Activated CD4-positive, alpha-beta memory T cell treated with anti-CD3 and anti-CD28 coated beads for 36 hours (primary cell): ENCODE results near the gene KCNJ18. TPM values are rescaled to one million over a fixed set of nuclear protein-coding genes. Genes with fewer than 3 reads are reported as not detected.
"Not testable (repeated sequence)": the region's sequence is repeated elsewhere in the genome, so short reads cannot be mapped to it uniquely, and the experiment has no call there.

Source experiments
- CTCF ChIA-PET: fragments of 350-600 bp; sonication (Branson Sonifier 250); formaldehyde crosslinking; loops from one replicate; lab custom pipeline; 2021; ENCODE audit warnings: antibody characterized with exemption, inconsistent platforms; lab: Charles Lee
- POLR2A ChIA-PET: fragments of 350-600 bp; sonication (Branson Sonifier 250); formaldehyde crosslinking; loops from one replicate; lab custom pipeline; 2021; ENCODE audit warnings: antibody characterized with exemption; lab: Charles Lee
- DNase-seq: peaks from one replicate; pipeline ENCODE4 v3.0.0-alpha.2; 2020
- H3K27ac Mint-ChIP-seq: one replicate; pipeline ENCODE4 v1.8.0; 2021; ENCODE audit warnings: mixed read lengths
- H3K27me3 Mint-ChIP-seq: one replicate; pipeline ENCODE4 v1.8.0; 2021; ENCODE audit warnings: mixed read lengths
- H3K36me3 Mint-ChIP-seq: one replicate; pipeline ENCODE4 v1.8.0; 2021; ENCODE audit warnings: mixed read lengths
- H3K4me1 Mint-ChIP-seq: one replicate; pipeline ENCODE4 v1.8.0; 2021; ENCODE audit warnings: low read depth, mixed read lengths
- H3K4me3 Mint-ChIP-seq: one replicate; pipeline ENCODE4 v1.8.0; 2021; ENCODE audit warnings: mild to moderate bottlenecking, mixed read lengths
- H3K9me3 Mint-ChIP-seq: one replicate; pipeline ENCODE4 v1.8.0; 2021; ENCODE audit warnings: mixed read lengths
- intact Hi-C: fragments of 100-400 bp; cut with micrococcal nuclease; formaldehyde crosslinking; loops from one replicate; pipeline ENCODE4 v1.15.1; 2023
- total RNA-seq, 2 experiments: library from RNA; stranded (reverse); gene quantifications; one replicate each; pipeline ENCODE4 v1.2.3, GENCODE V29; 2021

KCNJ18 gene
- total RNA-seq, result not detected

GRCh38 chr17:21691883-21692703 lies at the start of gene KCNJ18:
TSS of gene KCNJ18 (plus strand) at chr17:21692523. CDS start at chr17:21702787, 10,264 bp downstream.
- intact Hi-C loops, H3K9me3 Mint-ChIP-seq, H3K27me3 Mint-ChIP-seq, H3K4me1 Mint-ChIP-seq, H3K27ac Mint-ChIP-seq, H3K4me3 Mint-ChIP-seq, H3K36me3 Mint-ChIP-seq, DNase-seq, CTCF ChIA-PET, POLR2A ChIA-PET: not testable (repeated sequence)

- H3K27me3 Mint-ChIP-seq, H3K4me3 Mint-ChIP-seq, H3K4me1 Mint-ChIP-seq, DNase-seq, intact Hi-C loops, POLR2A ChIA-PET, H3K36me3 Mint-ChIP-seq, CTCF ChIA-PET, H3K9me3 Mint-ChIP-seq, H3K27ac Mint-ChIP-seq: not testable (repeated sequence)
Observed at GRCh38 chr17:21648125-21648524, 44.2 kb upstream of the KCNJ18 start.

- H3K36me3 Mint-ChIP-seq, CTCF ChIA-PET, POLR2A ChIA-PET, H3K4me1 Mint-ChIP-seq, DNase-seq, intact Hi-C loops, H3K27ac Mint-ChIP-seq, H3K9me3 Mint-ChIP-seq, H3K27me3 Mint-ChIP-seq, H3K4me3 Mint-ChIP-seq: not testable (repeated sequence)
Observed at GRCh38 chr17:21650043-21650442, 42.3 kb upstream of the KCNJ18 start.

- H3K4me3 Mint-ChIP-seq, CTCF ChIA-PET, H3K27ac Mint-ChIP-seq, H3K9me3 Mint-ChIP-seq, intact Hi-C loops, DNase-seq, H3K36me3 Mint-ChIP-seq, POLR2A ChIA-PET, H3K4me1 Mint-ChIP-seq, H3K27me3 Mint-ChIP-seq: not testable (repeated sequence)
Observed at GRCh38 chr17:21652049-21652448, 40.3 kb upstream of the KCNJ18 start.

GRCh38 chr17:21653211-21653610 lies 39.1 kb upstream of the KCNJ18 start:
- H3K27ac Mint-ChIP-seq, DNase-seq, CTCF ChIA-PET, H3K36me3 Mint-ChIP-seq, H3K27me3 Mint-ChIP-seq, intact Hi-C loops, H3K9me3 Mint-ChIP-seq, H3K4me1 Mint-ChIP-seq, H3K4me3 Mint-ChIP-seq, POLR2A ChIA-PET: not testable (repeated sequence)

- CTCF ChIA-PET, H3K36me3 Mint-ChIP-seq, H3K27ac Mint-ChIP-seq, DNase-seq, POLR2A ChIA-PET, H3K4me1 Mint-ChIP-seq, H3K9me3 Mint-ChIP-seq, intact Hi-C loops, H3K4me3 Mint-ChIP-seq, H3K27me3 Mint-ChIP-seq: not testable (repeated sequence)
Observed at GRCh38 chr17:21656518-21657309, 35.6 kb upstream of the KCNJ18 start.

GRCh38 chr17:21659635-21660034 lies 32.7 kb upstream of the KCNJ18 start:
- POLR2A ChIA-PET, H3K4me1 Mint-ChIP-seq, H3K27ac Mint-ChIP-seq, DNase-seq, H3K27me3 Mint-ChIP-seq, H3K36me3 Mint-ChIP-seq, intact Hi-C loops, H3K9me3 Mint-ChIP-seq, CTCF ChIA-PET, H3K4me3 Mint-ChIP-seq: not testable (repeated sequence)

- H3K27ac Mint-ChIP-seq, POLR2A ChIA-PET, H3K4me3 Mint-ChIP-seq, DNase-seq, H3K9me3 Mint-ChIP-seq, intact Hi-C loops, H3K27me3 Mint-ChIP-seq, CTCF ChIA-PET, H3K4me1 Mint-ChIP-seq, H3K36me3 Mint-ChIP-seq: not testable (repeated sequence)
Observed at GRCh38 chr17:21661455-21661854, 30.9 kb upstream of the KCNJ18 start.

GRCh38 chr17:21663166-21663565 lies 29.2 kb upstream of the KCNJ18 start:
- H3K27me3 Mint-ChIP-seq, DNase-seq, H3K4me3 Mint-ChIP-seq, intact Hi-C loops, POLR2A ChIA-PET, H3K27ac Mint-ChIP-seq, CTCF ChIA-PET, H3K4me1 Mint-ChIP-seq, H3K36me3 Mint-ChIP-seq: not testable (repeated sequence)
- peaks cover 12% of the 10 kb centered on the region for H3K9me3 Mint-ChIP-seq

GRCh38 chr17:21663614-21664474 lies 28.5 kb upstream of the KCNJ18 start:
- H3K36me3 Mint-ChIP-seq, DNase-seq, H3K4me3 Mint-ChIP-seq, POLR2A ChIA-PET, H3K27ac Mint-ChIP-seq, CTCF ChIA-PET, H3K4me1 Mint-ChIP-seq, intact Hi-C loops, H3K27me3 Mint-ChIP-seq: not testable (repeated sequence)
- peaks cover 12% of the 10 kb centered on the region for H3K9me3 Mint-ChIP-seq

- H3K4me1 Mint-ChIP-seq, DNase-seq, POLR2A ChIA-PET, H3K27ac Mint-ChIP-seq, H3K4me3 Mint-ChIP-seq, H3K27me3 Mint-ChIP-seq, H3K36me3 Mint-ChIP-seq, CTCF ChIA-PET, intact Hi-C loops: not testable (repeated sequence)
- peaks cover 12% of the 10 kb centered on the region for H3K9me3 Mint-ChIP-seq
Observed at GRCh38 chr17:21665171-21665570, 27.2 kb upstream of the KCNJ18 start.

- POLR2A ChIA-PET, intact Hi-C loops, H3K4me1 Mint-ChIP-seq, CTCF ChIA-PET, H3K36me3 Mint-ChIP-seq, H3K4me3 Mint-ChIP-seq, H3K27me3 Mint-ChIP-seq, H3K27ac Mint-ChIP-seq, DNase-seq: not testable (repeated sequence)
- peaks cover 12% of the 10 kb centered on the region for H3K9me3 Mint-ChIP-seq
Observed at GRCh38 chr17:21665935-21666493, 26.3 kb upstream of the KCNJ18 start.
